Measurements from ENCODE around the gene COL23A1. TPM values are rescaled to one million over a fixed set of nuclear protein-coding genes. Genes with fewer than 3 reads are reported as not detected.

Gene COL23A1
- total RNA-seq, 4 donors from 2014 or later: 2.5 to 3.4 (median 3.0) TPM

DNA sequence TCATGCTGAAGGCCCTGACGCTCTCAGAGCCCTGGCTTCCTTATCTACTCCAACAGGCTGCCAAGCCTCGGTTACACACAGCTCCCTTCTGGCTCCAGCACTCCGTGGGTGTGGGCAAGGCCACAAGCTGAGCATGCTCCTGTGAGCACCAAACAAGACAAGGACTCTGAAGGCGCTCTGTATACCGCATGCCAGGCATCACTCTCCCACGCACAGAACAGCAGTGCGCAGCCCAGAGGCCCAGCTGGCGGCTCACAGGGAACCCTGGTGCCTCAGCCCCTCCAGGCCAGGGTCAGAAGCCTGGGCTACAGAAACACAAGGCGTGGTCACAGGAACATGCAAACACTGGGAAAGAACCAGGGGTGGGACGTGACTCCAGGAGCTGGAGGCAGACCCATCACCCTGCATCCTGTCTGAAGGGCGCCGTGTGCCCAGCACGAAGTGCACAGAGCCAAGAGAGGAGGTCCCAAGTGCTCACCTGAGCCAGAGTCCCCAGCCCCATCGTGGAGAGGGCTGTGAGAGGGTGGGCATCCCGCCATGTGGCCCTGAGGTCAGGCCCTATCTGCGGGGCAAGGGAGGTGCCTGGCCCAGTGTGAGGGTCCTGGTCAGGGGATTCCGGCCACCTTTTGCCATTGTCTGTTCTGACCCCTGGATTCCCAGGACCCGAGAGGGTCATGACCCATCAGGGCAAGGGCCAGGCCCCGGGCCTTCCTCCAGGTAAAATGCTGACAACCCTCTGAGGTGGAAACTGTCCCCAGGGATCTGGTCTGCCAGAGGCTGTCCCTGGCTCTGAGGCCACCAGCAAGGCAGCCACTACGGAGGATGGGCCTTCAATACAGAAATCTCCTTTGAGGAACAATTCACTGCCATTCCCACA is 54.7 kb downstream of the COL23A1 start:
- no peak overlapping the region for H3K4me3 ChIP-seq (ENCODE audit: low read depth, poor library complexity, severe bottlenecking)
- peak in 1 of 2 donors; percentile 39 for DNase-seq (ENCODE audit: low spot score in 2 of 2)
- 59 to 66% methylated on average over 15 to 19 of the region's 20 CpGs for WGBS, 2 donors
- intact Hi-C loops (cut with DNase I; ENCODE audit: low total_unique reads): loop anchor here (5.0 kb wide), 1 partner anchor 223 kb away; no protein-coding TSS in a partner anchor
- no peak for TF ChIP-seq POLR2A (IDR thresholded peaks at IDR 0.05)
- TF ChIP-seq, protein P1, sequence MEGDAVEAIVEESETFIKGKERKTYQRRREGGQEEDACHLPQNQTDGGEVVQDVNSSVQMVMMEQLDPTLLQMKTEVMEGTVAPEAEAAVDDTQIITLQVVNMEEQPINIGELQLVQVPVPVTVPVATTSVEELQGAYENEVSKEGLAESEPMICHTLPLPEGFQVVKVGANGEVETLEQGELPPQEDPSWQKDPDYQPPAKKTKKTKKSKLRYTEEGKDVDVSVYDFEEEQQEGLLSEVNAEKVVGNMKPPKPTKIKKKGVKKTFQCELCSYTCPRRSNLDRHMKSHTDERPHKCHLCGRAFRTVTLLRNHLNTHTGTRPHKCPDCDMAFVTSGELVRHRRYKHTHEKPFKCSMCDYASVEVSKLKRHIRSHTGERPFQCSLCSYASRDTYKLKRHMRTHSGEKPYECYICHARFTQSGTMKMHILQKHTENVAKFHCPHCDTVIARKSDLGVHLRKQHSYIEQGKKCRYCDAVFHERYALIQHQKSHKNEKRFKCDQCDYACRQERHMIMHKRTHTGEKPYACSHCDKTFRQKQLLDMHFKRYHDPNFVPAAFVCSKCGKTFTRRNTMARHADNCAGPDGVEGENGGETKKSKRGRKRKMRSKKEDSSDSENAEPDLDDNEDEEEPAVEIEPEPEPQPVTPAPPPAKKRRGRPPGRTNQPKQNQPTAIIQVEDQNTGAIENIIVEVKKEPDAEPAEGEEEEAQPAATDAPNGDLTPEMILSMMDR (IDR thresholded peaks at IDR 0.05): no peak

DNA sequence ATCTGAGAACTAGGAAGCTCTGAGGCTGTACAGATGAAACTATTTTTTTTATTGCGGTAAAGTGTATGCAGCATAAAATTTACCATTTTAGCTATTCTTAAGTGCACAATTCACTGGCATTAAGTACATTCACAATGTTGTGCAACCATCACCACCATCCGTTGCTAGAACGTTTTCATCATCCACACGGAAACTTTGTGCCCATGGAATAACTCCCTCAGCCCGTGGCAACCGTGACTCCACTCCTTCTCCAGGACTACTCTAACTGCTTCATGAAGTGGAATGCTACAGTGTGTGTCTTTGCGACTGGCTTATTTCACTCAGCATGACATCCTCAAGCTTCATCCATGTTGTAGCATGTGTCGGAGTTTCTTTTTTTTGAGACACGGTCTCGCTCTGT is 57.1 kb downstream of the COL23A1 start:
- TF ChIP-seq POLR2A (IDR thresholded peaks at IDR 0.05): no peak
- TF ChIP-seq, protein P1 (IDR thresholded peaks at IDR 0.05): no peak
- DNase-seq (ENCODE audit: low spot score in 2 of 2): no peak
- intact Hi-C loops (cut with DNase I; ENCODE audit: low total_unique reads): no loop called here
- H3K4me3 ChIP-seq (ENCODE audit: low read depth, poor library complexity, severe bottlenecking): no peak overlapping the region
- WGBS, 2 donors: 84 to 91% methylated on average over 10 of the region's 10 CpGs

DNA sequence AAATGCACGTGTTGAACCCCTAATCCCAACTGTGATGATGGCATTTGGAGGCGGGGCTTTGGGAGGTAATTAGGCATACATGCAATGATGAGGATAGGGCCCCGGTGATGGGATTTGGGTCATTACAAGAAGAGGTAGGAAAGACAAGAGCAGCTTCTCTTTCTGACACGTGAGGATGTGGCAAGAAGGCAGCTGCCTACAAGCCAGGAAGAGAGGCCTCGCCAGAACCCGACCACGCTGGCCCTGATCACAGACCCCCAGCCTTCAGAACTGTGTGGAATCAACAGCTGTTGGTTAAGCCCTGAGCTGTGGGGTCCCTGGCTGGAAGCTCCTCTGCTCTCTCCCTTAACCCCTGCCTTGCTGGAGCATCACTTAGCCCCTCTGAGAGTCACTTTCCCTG is 57.5 kb downstream of the COL23A1 start:
- no peak for DNase-seq (ENCODE audit: low spot score in 2 of 2)
- intact Hi-C loops (cut with DNase I; ENCODE audit: low total_unique reads): no loop called here
- 65 to 73% methylated on average over 7 of the region's 7 CpGs for WGBS, 2 donors
- TF ChIP-seq POLR2A (IDR thresholded peaks at IDR 0.05): no peak
- TF ChIP-seq, protein P1 (IDR thresholded peaks at IDR 0.05): no peak
- H3K4me3 ChIP-seq (ENCODE audit: low read depth, poor library complexity, severe bottlenecking): no peak overlapping the region

DNA sequence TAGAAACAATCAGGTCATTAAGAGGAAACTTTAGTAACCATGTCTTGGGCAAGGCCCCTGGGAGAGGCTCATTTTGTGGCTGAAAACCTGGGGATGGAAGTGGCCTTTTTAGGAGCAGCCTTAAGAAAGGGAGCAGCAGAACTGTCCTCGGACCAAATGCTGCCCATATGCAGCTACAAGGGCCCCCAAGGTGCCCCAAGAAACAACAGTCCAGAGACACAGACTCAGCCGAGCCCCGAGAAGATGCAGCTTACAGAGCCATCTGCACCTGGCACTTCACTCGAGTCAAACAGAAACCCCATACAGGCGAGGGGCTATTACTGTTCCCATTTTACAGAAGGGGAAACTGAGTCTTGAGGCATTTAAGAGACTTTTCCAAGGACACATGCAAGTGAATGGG is 58.0 kb downstream of the COL23A1 start:
- DNase-seq (ENCODE audit: low spot score in 2 of 2): no peak
- WGBS, 2 donors: 85 to 97% methylated on average over 5 of the region's 5 CpGs
- TF ChIP-seq, protein P1 (IDR thresholded peaks at IDR 0.05): no peak
- no peak for TF ChIP-seq POLR2A (IDR thresholded peaks at IDR 0.05)
- intact Hi-C loops (cut with DNase I; ENCODE audit: low total_unique reads): no loop called here
- no peak overlapping the region for H3K4me3 ChIP-seq (ENCODE audit: low read depth, poor library complexity, severe bottlenecking)

DNA sequence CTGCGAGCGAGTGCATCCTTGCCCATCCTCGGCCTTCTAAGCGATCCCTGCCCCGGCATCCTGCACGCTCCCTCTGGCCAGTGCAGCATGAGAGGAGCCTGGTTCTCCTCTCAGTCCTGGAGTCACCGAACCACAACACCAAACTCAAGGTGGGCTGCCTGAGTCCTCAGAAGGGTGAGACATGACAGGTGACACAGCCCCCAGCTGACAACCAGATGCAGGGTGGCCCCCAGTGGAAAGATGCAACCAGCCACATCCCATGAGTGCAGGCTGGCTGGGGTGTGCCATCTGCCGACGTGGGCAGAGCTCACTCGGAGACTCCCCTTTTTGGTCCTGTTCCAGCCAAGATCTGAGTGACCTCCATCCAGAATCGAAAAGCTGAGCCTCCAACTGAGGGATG is 58.4 kb downstream of the COL23A1 start:
- 88 to 96% methylated on average over 11 of the region's 11 CpGs for WGBS, 2 donors
- TF ChIP-seq, protein P1 (IDR thresholded peaks at IDR 0.05): no peak
- no peak for TF ChIP-seq POLR2A (IDR thresholded peaks at IDR 0.05)
- no peak overlapping the region for H3K4me3 ChIP-seq (ENCODE audit: low read depth, poor library complexity, severe bottlenecking)
- intact Hi-C loops (cut with DNase I; ENCODE audit: low total_unique reads): no loop called here
- DNase-seq (ENCODE audit: low spot score in 2 of 2): no peak

All from lower leg skin (tissue), 4 donors.